Chondrocyte (in vitro differentiated cells): ENCODE results near the gene PSMC3IP. TPM values are rescaled to one million over a fixed set of nuclear protein-coding genes. Genes with fewer than 3 reads are reported as not detected.
A peak's percentile ranks its signal among the peaks of the same experiment; 100 is the strongest.
"Not testable (repeated sequence)": the region's sequence is repeated elsewhere in the genome, so short reads cannot be mapped to it uniquely, and the experiment has no call there.

Experiments
- DNase-seq: peaks from one replicate; pipeline ENCODE4 v3.0.0; 2021; ENCODE audit warnings: mixed read lengths, low spot score
- H3K27ac Mint-ChIP-seq: one replicate; pipeline ENCODE4 v1.8.0; 2021; ENCODE audit warnings: mild to moderate bottlenecking, moderate library complexity, mixed read lengths; ENCODE audit not compliant: unreplicated experiment
- H3K27me3 Mint-ChIP-seq: 2 replicates; pipeline ENCODE4 v1.8.0; 2021; ENCODE audit warnings: low read depth, mixed read lengths
- H3K36me3 Mint-ChIP-seq: 2 replicates; pipeline ENCODE4 v1.8.0; 2021; ENCODE audit warnings: low read depth, mixed read lengths
- H3K4me1 Mint-ChIP-seq: 2 replicates; pipeline ENCODE4 v1.8.0; 2021; ENCODE audit warnings: low read depth, mild to moderate bottlenecking, mixed read lengths
- H3K4me3 Mint-ChIP-seq: one replicate; pipeline ENCODE4 v1.8.0; 2021; ENCODE audit warnings: mild to moderate bottlenecking, moderate library complexity, mixed read lengths; ENCODE audit not compliant: unreplicated experiment
- H3K9me3 Mint-ChIP-seq: 2 replicates; pipeline ENCODE4 v1.8.0; 2021; ENCODE audit warnings: low read depth, mixed read lengths
- CTCF ChIP-seq: fragments of 200-600 bp; sonication (generic); IDR thresholded peaks from 2 replicates; pipeline ENCODE4 v1.5.0; 2021; ENCODE audit warnings: antibody characterized with exemption, mild to moderate bottlenecking, moderate library complexity
- total RNA-seq: library from RNA; stranded (reverse); gene quantifications from 3 replicates; pipeline ENCODE4 v1.2.1, GENCODE V29; 2021

PSMC3IP gene
- total RNA-seq, 1 donor from 2014 or later = 4.9 TPM

- Mint-ChIP-seq H3K9me3 (no peaks in the 10 kb centered on the region), H3K36me3 (peaks cover 3% of the 10 kb centered on the region), H3K27me3 (no peaks in the 10 kb centered on the region), H3K27ac (peak overlapping the region; percentile 59), H3K4me1 (no peaks in the 10 kb centered on the region), H3K4me3 (no peak overlapping the region)
- no peak for DNase-seq
- TF ChIP-seq CTCF = no peak
Measured at GRCh38 chr17:42547001-42547461, 30.5 kb downstream of the PSMC3IP start.

GRCh38 chr17:42545755-42546505, 31.6 kb downstream of the PSMC3IP start:
- not testable (repeated sequence) for H3K4me3 Mint-ChIP-seq, DNase-seq, H3K9me3 Mint-ChIP-seq, H3K36me3 Mint-ChIP-seq, H3K27me3 Mint-ChIP-seq, H3K4me1 Mint-ChIP-seq, H3K27ac Mint-ChIP-seq

GRCh38 chr17:42544874-42545283, 32.6 kb downstream of the PSMC3IP start:
- Mint-ChIP-seq H3K4me3 (no peak overlapping the region), H3K9me3 (no peaks in the 10 kb centered on the region), H3K27ac (no peak overlapping the region), H3K4me1 (no peaks in the 10 kb centered on the region), H3K27me3 (no peaks in the 10 kb centered on the region), H3K36me3 (peaks cover 8% of the 10 kb centered on the region)
- no peak for TF ChIP-seq CTCF
- DNase-seq = no peak

GRCh38 chr17:42543190-42544079, 34.1 kb downstream of the PSMC3IP start:
- no peak for DNase-seq
- Mint-ChIP-seq H3K4me1 (peaks cover 4% of the 10 kb centered on the region), H3K4me3 (no peak overlapping the region), H3K9me3 (no peaks in the 10 kb centered on the region), H3K27ac (no peak overlapping the region), H3K27me3 (no peaks in the 10 kb centered on the region), H3K36me3 (peaks cover 13% of the 10 kb centered on the region)
- no peak for TF ChIP-seq CTCF

- peaks cover 20% of the 10 kb centered on the region for H3K4me1 Mint-ChIP-seq
- no peaks in the 10 kb centered on the region for H3K9me3 Mint-ChIP-seq
- H3K27me3 Mint-ChIP-seq = no peaks in the 10 kb centered on the region
- H3K4me3 Mint-ChIP-seq = no peak overlapping the region
- DNase-seq = no peak
- H3K27ac Mint-ChIP-seq = no peak overlapping the region
- TF ChIP-seq CTCF = no peak
- H3K36me3 Mint-ChIP-seq = peaks cover 15% of the 10 kb centered on the region
Measured at GRCh38 chr17:42541041-42541833, 36.3 kb downstream of the PSMC3IP start.

GRCh38 chr17:42540558-42540957, 37.0 kb downstream of the PSMC3IP start:
- peaks cover 24% of the 10 kb centered on the region for H3K4me1 Mint-ChIP-seq
- H3K36me3 Mint-ChIP-seq = peaks cover 15% of the 10 kb centered on the region
- H3K4me3 Mint-ChIP-seq, H3K9me3 Mint-ChIP-seq, H3K27ac Mint-ChIP-seq, DNase-seq, H3K27me3 Mint-ChIP-seq: not testable (repeated sequence)
